IMR-90 (cell line): ENCODE data around the gene TNFRSF1A. TPM values are rescaled to one million over a fixed set of nuclear protein-coding genes. Genes with fewer than 3 reads are reported as not detected.

ENCODE experiments used
- ATAC-seq: fragments of 200-7000 bp; cut with Tn5 transposase; 2 replicates; pipeline ENCODE4 v1.9.1; 2020; ENCODE audit warnings: low read depth, mild to moderate bottlenecking, moderate library complexity
- BruUV-seq: library from RNA; stranded (reverse); fragments of 400-500 nt; replicated peaks from 2 replicates; lab custom pipeline; 2021; lab: Mats Ljungman, UMichigan
- CTCF ChIA-PET: fragments of 300-600 bp; formaldehyde crosslinking; extraction: SDS; loops from one replicate; lab custom pipeline; 2021; ENCODE audit warnings: antibody characterized with exemption; lab: Yijun Ruan, JAX
- POLR2A ChIA-PET: fragments of 300-600 bp; sonication (Branson Sonifier 250); formaldehyde crosslinking; loops from one replicate; lab custom pipeline; 2022; ENCODE audit warnings: antibody characterized with exemption; ENCODE audit not compliant: unreplicated experiment; lab: Charles Lee
- DNase-seq: peaks from one replicate; pipeline ENCODE4 v3.0.0; 2013
- H2AFZ ChIP-seq: replicated peaks from 2 replicates; pipeline ENCODE3; 2013; ENCODE audit warnings: low read length, mild to moderate bottlenecking; ENCODE audit not compliant: poor library complexity
- H2AK5ac ChIP-seq: 2 replicates; pipeline ENCODE4 v1.6.1; 2013; ENCODE audit warnings: low read depth, low read length, inconsistent platforms
- H2AK9ac ChIP-seq: replicated peaks from 2 replicates; pipeline ENCODE3; 2013; ENCODE audit warnings: mild to moderate bottlenecking, low read depth, low read length, moderate library complexity; ENCODE audit not compliant: poor library complexity
- H2BK120ac ChIP-seq: 2 replicates; pipeline ENCODE4 v1.6.1; 2013; ENCODE audit warnings: low read depth, low read length, inconsistent platforms
- H2BK15ac ChIP-seq: 3 replicates; pipeline ENCODE4 v1.6.1; 2013; ENCODE audit warnings: low read depth, low read length, inconsistent platforms
- H2BK20ac ChIP-seq: 2 replicates; pipeline ENCODE4 v1.6.1; 2013; ENCODE audit warnings: low read depth, mild to moderate bottlenecking, inconsistent platforms, low read length, moderate library complexity
- H2BK5ac ChIP-seq: 2 replicates; pipeline ENCODE4 v1.6.1; 2013; ENCODE audit warnings: mild to moderate bottlenecking, low read depth, low read length, inconsistent platforms; ENCODE audit not compliant: poor library complexity, severe bottlenecking
- H3K14ac ChIP-seq: replicated peaks from 2 replicates; pipeline ENCODE4 v1.6.1; 2013; ENCODE audit warnings: low read depth, low read length, inconsistent platforms
- H3K18ac ChIP-seq: 2 replicates; pipeline ENCODE4 v1.6.1; 2013; ENCODE audit warnings: low read depth, low read length, control low read depth
- H3K23ac ChIP-seq: 2 replicates; pipeline ENCODE4 v1.6.1; 2013; ENCODE audit warnings: low read depth, low read length, inconsistent platforms
- H3K27ac ChIP-seq: 2 replicates; pipeline ENCODE4 v1.5.1; 2013; ENCODE audit warnings: mild to moderate bottlenecking, control low read depth, low read length; ENCODE audit not compliant: insufficient read depth
- H3K27me3 ChIP-seq: 2 replicates; pipeline ENCODE4 v1.6.1; 2013; ENCODE audit warnings: low read length; ENCODE audit not compliant: control insufficient read depth, insufficient read depth
- H3K36me3 ChIP-seq: 2 replicates; pipeline ENCODE4 v1.6.1; 2013; ENCODE audit warnings: low read length, mixed read lengths; ENCODE audit not compliant: control insufficient read depth, insufficient read depth
- H3K4ac ChIP-seq: 2 replicates; pipeline ENCODE4 v1.6.1; 2013; ENCODE audit warnings: low read depth, low read length, inconsistent platforms
- H3K4me1 ChIP-seq: 2 replicates; pipeline ENCODE4 v1.6.1; 2013; ENCODE audit warnings: low read length, mixed read lengths; ENCODE audit not compliant: control insufficient read depth, insufficient read depth
- H3K4me2 ChIP-seq: 2 replicates; pipeline ENCODE4 v1.6.1; 2013; ENCODE audit warnings: low read depth, mild to moderate bottlenecking, control low read depth, low read length, moderate library complexity
- H3K4me3 ChIP-seq: 2 replicates; pipeline ENCODE4 v1.5.1; 2013; ENCODE audit warnings: low read depth, mild to moderate bottlenecking, control low read depth, low read length, moderate library complexity; ENCODE audit not compliant: insufficient read depth
- H3K56ac ChIP-seq: 2 replicates; pipeline ENCODE4 v1.6.1; 2013; ENCODE audit warnings: low read length, inconsistent platforms; ENCODE audit not compliant: insufficient read depth; ENCODE audit errors: extremely low read depth
- H3K79me1 ChIP-seq, 2 experiments: 2 replicates each; pipeline ENCODE4 v1.6.1; 2013; ENCODE audit warnings: low read length in 2 of 2, inconsistent platforms in 1 of 2, low read depth in 1 of 2
- H3K9ac ChIP-seq: 2 replicates; pipeline ENCODE4 v1.6.1; 2013; ENCODE audit warnings: low read depth, low read length, control low read depth
- H3K9me1 ChIP-seq: 2 replicates; pipeline ENCODE4 v1.6.1; 2013; ENCODE audit warnings: low read length, inconsistent platforms; ENCODE audit not compliant: insufficient read depth
- H3K9me3 ChIP-seq: 2 replicates; pipeline ENCODE4 v1.6.1; 2013; ENCODE audit warnings: low read length; ENCODE audit not compliant: control insufficient read depth, insufficient read depth
- H4K20me1 ChIP-seq: 2 replicates; pipeline ENCODE4 v1.6.1; 2013; ENCODE audit warnings: low read length, inconsistent platforms; ENCODE audit not compliant: insufficient read depth
- H4K5ac ChIP-seq: 2 replicates; pipeline ENCODE4 v1.6.1; 2013; ENCODE audit warnings: mild to moderate bottlenecking, low read depth, low read length, control low read depth
- H4K8ac ChIP-seq, 2 experiments: 2 replicates each; pipeline ENCODE4 v1.6.1; 2013; ENCODE audit warnings: low read depth in 2 of 2, low read length in 2 of 2, control low read depth in 1 of 2, inconsistent platforms in 1 of 2
- H4K91ac ChIP-seq: 2 replicates; pipeline ENCODE4 v1.6.1; 2013; ENCODE audit warnings: low read depth, low read length, inconsistent platforms; ENCODE audit not compliant: insufficient read depth
- CEBPB ChIP-seq: IDR thresholded peaks from 2 replicates; pipeline ENCODE4 v1.6.1; 2012; ENCODE audit warnings: low read depth, low read length, improper control_type of control experiment
- CHD1 ChIP-seq: IDR thresholded peaks from 2 replicates; pipeline ENCODE4 v1.6.1; 2012; ENCODE audit warnings: low read depth, low read length, improper control_type of control experiment
- CTCF ChIP-seq: conservative IDR thresholded peaks from 2 replicates; pipeline ENCODE4 v1.5.1; 2012; ENCODE audit warnings: mild to moderate bottlenecking, low read depth, low read length, improper control_type of control experiment
- ELK1 ChIP-seq: fragments of 150-350 bp; IDR thresholded peaks from 2 replicates; pipeline ENCODE4 v1.6.1; 2016; ENCODE audit warnings: low read depth, mild to moderate bottlenecking, low read length, moderate library complexity, borderline replicate concordance
- FOS ChIP-seq: fragments of 150-350 bp; IDR thresholded peaks from 2 replicates; pipeline ENCODE4 v1.6.1; 2016; ENCODE audit warnings: low read depth, low read length
- MAFK ChIP-seq: IDR thresholded peaks from 2 replicates; pipeline ENCODE4 v1.6.1; 2012; ENCODE audit warnings: low read depth, low read length, improper control_type of control experiment
- MXI1 ChIP-seq: IDR thresholded peaks from 2 replicates; pipeline ENCODE4 v1.6.1; 2012; ENCODE audit warnings: low read depth, mild to moderate bottlenecking, low read length, moderate library complexity, borderline replicate concordance
- NFE2L2 ChIP-seq: fragments of 150-350 bp; IDR thresholded peaks from 2 replicates; pipeline ENCODE4 v1.6.1; 2016; ENCODE audit warnings: low read depth, mild to moderate bottlenecking, low read length
- POLR2A ChIP-seq: IDR thresholded peaks from 2 replicates; pipeline ENCODE4 v1.6.1; 2012; ENCODE audit warnings: mild to moderate bottlenecking, low read depth, low read length
- RAD21 ChIP-seq: IDR thresholded peaks from 2 replicates; pipeline ENCODE4 v1.6.1; 2012; ENCODE audit warnings: low read length, improper control_type of control experiment
- RCOR1 ChIP-seq: IDR thresholded peaks from 2 replicates; pipeline ENCODE4 v1.6.1; 2012; ENCODE audit warnings: mild to moderate bottlenecking, low read length, improper control_type of control experiment; ENCODE audit not compliant: insufficient replicate concordance
- RFX5 ChIP-seq: IDR thresholded peaks from 2 replicates; pipeline ENCODE4 v1.8.0; 2012; ENCODE audit warnings: low read depth, mild to moderate bottlenecking, low read length, moderate library complexity
- SMC3 ChIP-seq: fragments of 150-350 bp; IDR thresholded peaks from 2 replicates; pipeline ENCODE4 v1.6.1; 2016; ENCODE audit warnings: low read depth, mild to moderate bottlenecking, antibody characterized with exemption, low read length, moderate library complexity
- USF2 ChIP-seq: fragments of 150-350 bp; IDR thresholded peaks from 2 replicates; pipeline ENCODE4 v1.6.1; 2017; ENCODE audit warnings: mild to moderate bottlenecking, antibody characterized with exemption, low read length, low read depth
- WGBS, 2 experiments: methylation state at CpG; one replicate each; pipeline versions ENCODE4 v1.1.5 to v1.1.7; 2013; ENCODE audit warnings: missing lambda C conversion rate in 2 of 2; ENCODE audit not compliant: insufficient read length in 1 of 2; ENCODE audit errors: extremely low coverage in 2 of 2; 5-methylcytosine and 5-hydroxymethylcytosine counted together
- dilution Hi-C: fragments of 300-500 bp; cut with HindIII; formaldehyde crosslinking; loops from one replicate; pipeline ENCODE4 v1.14.3; 2018; ENCODE audit warnings: low sequenced_read_pairs; ENCODE audit not compliant: unreplicated experiment
- in situ Hi-C: fragments of 300-500 bp; cut with MboI; formaldehyde crosslinking; loops from 3 replicates; pipeline ENCODE4 v1.14.3; 2019; ENCODE audit warnings: low sequenced_read_pairs, inconsistent platforms, mixed read lengths
- intact Hi-C: fragments of 100-400 bp; cut with micrococcal nuclease; formaldehyde crosslinking; loops from 2 replicates; pipeline ENCODE4 v1.10.0; 2022
- polyA plus RNA-seq, 3 experiments: library from polyadenylated mRNA; depleted of rRNA; stranded (reverse); fragments of >200 nt; gene quantifications; 2 replicates each; pipeline ENCODE4 v1.2.3, GENCODE V29; 2012; ENCODE audit warnings: low replicate concordance in 1 of 3
- total RNA-seq: library from RNA; depleted of rRNA; stranded (reverse); fragments of >200 nt; gene quantifications from 2 replicates; pipeline ENCODE4 v1.2.3, GENCODE V29; 2012

Gene TNFRSF1A
- total and polyA plus RNA-seq, 2 of the 4 experiments (the other 2 are of a cell fraction), result 79.6 to 136 TPM

GRCh38 chr12:6356374-6356820 is 14.5 kb upstream of the TNFRSF1A start:
- no peak overlapping the region for H4K91ac ChIP-seq
- no peak overlapping the region for H3K4me3 ChIP-seq
- TF ChIP-seq NFE2L2 (no peak), RAD21 (no peak), CHD1 (no peak), RFX5 (no peak), POLR2A (no peak), CEBPB (no peak), RCOR1 (no peak), USF2 (no peak), MXI1 (no peak), SMC3 (no peak), CTCF (no peak), MAFK (no peak), FOS (no peak), ELK1 (no peak)
- H3K4ac ChIP-seq, result no peak overlapping the region
- no peak overlapping the region for H2BK120ac ChIP-seq
- no peak overlapping the region for H2BK5ac ChIP-seq
- H3K36me3 ChIP-seq, result no peaks in the 10 kb centered on the region
- H3K27me3 ChIP-seq, result peaks cover 9% of the 10 kb centered on the region
- POLR2A ChIA-PET, result no interaction called here
- no peak overlapping the region for H3K18ac ChIP-seq
- DNase-seq, result no peak
- H3K9me1 ChIP-seq, result no peaks in the 10 kb centered on the region
- peaks cover 4% of the 10 kb centered on the region; the same call in 1 of the 2 replicates for H3K4me1 ChIP-seq
- H3K56ac ChIP-seq, result no peak overlapping the region
- intact Hi-C loops (no loop called here), in situ Hi-C loops (no loop called here), dilution Hi-C loops (no loop called here)
- H2BK15ac ChIP-seq, result no peak overlapping the region
- no peaks in the 10 kb centered on the region for H4K20me1 ChIP-seq
- no peak overlapping the region for H2AK9ac ChIP-seq
- no peak overlapping the region for H4K5ac ChIP-seq
- no TSS peak for BruUV-seq
- CTCF ChIA-PET, result interaction anchor here (1.0 kb wide), 1 partner anchor 109 kb away, joined by 3 read pairs; no protein-coding TSS in a partner anchor
- H3K27ac ChIP-seq, result no peak overlapping the region
- no peak for ATAC-seq
- no peak overlapping the region; the same call in 1 of the 2 replicates for H2AK5ac ChIP-seq
- H2BK20ac ChIP-seq, result no peak overlapping the region
- H3K9ac ChIP-seq, result no peak overlapping the region
- WGBS, 2 experiments, result 90% methylated on average over 4 of the region's 5 CpGs; no CpG with 5 or more reads in 1 of the 2 experiments
- H3K79me1 ChIP-seq, result no peaks in the 10 kb centered on the region
- H3K14ac ChIP-seq, result no peak overlapping the region
- no peak overlapping the region for H4K8ac ChIP-seq
- H3K23ac ChIP-seq, result no peak overlapping the region
- H3K9me3 ChIP-seq, result no peaks in the 10 kb centered on the region
- no peak overlapping the region for H3K4me2 ChIP-seq
- peak overlapping the region; percentile 53 for H2AFZ ChIP-seq
